Liver (tissue), 3 donors: ENCODE results near the gene SCN2A.

ENCODE experiments used
- CTCF ChIP-seq: fragments of 150-350 bp; IDR thresholded peaks from 2 replicates; pipeline ENCODE4 v1.5.1; 2017; ENCODE audit warnings: improper control_type of control experiment, low read depth, low read length; ENCODE audit not compliant: missing input control
- FOXA1 ChIP-seq: IDR thresholded peaks from 2 replicates; pipeline ENCODE4 v1.6.1; 2016; ENCODE audit warnings: antibody characterized with exemption
- HNF4A ChIP-seq, 2 donors: conservative IDR thresholded peaks; 2 replicates each; pipeline ENCODE4 v1.6.1; 2016; ENCODE audit warnings: antibody characterized with exemption in 2 of 2, mild to moderate bottlenecking in 2 of 2
- MAX ChIP-seq: IDR thresholded peaks from 2 replicates; pipeline ENCODE4 v1.6.1; 2016; ENCODE audit warnings: antibody characterized with exemption
- NR2F2 ChIP-seq: IDR thresholded peaks from 2 replicates; pipeline ENCODE4 v1.6.1; 2016; ENCODE audit warnings: antibody characterized with exemption
- RAD21 ChIP-seq, 2 donors: IDR thresholded peaks; 2 replicates each; pipeline ENCODE4 v1.6.1; 2016; ENCODE audit warnings: antibody characterized with exemption in 2 of 2, mild to moderate bottlenecking in 2 of 2
- REST ChIP-seq: IDR thresholded peaks from 2 replicates; pipeline ENCODE4 v1.6.1; 2016; ENCODE audit warnings: antibody characterized with exemption, mild to moderate bottlenecking
- RXRA ChIP-seq, 2 donors: IDR thresholded peaks; 2 replicates each; pipeline ENCODE4 v1.6.1; 2017 to 2018; ENCODE audit warnings: antibody characterized with exemption in 2 of 2, mild to moderate bottlenecking in 1 of 2
- SP1 ChIP-seq: IDR thresholded peaks from 2 replicates; pipeline ENCODE4 v1.6.1; 2018; ENCODE audit warnings: antibody characterized with exemption, mild to moderate bottlenecking
- TAF1 ChIP-seq: conservative IDR thresholded peaks from 2 replicates; pipeline ENCODE4 v1.6.1; 2016; ENCODE audit warnings: antibody characterized with exemption, mild to moderate bottlenecking
- YY1 ChIP-seq: IDR thresholded peaks from 2 replicates; pipeline ENCODE4 v1.6.1; 2016; ENCODE audit warnings: antibody characterized with exemption, mild to moderate bottlenecking
- TF ChIP-seq, protein P1 (sequence below): IDR thresholded peaks from 2 replicates; pipeline ENCODE4 v1.6.1; 2016; ENCODE audit warnings: antibody characterized with exemption
- donor health status: healthy.
- donor health status: healthy.

DNA sequence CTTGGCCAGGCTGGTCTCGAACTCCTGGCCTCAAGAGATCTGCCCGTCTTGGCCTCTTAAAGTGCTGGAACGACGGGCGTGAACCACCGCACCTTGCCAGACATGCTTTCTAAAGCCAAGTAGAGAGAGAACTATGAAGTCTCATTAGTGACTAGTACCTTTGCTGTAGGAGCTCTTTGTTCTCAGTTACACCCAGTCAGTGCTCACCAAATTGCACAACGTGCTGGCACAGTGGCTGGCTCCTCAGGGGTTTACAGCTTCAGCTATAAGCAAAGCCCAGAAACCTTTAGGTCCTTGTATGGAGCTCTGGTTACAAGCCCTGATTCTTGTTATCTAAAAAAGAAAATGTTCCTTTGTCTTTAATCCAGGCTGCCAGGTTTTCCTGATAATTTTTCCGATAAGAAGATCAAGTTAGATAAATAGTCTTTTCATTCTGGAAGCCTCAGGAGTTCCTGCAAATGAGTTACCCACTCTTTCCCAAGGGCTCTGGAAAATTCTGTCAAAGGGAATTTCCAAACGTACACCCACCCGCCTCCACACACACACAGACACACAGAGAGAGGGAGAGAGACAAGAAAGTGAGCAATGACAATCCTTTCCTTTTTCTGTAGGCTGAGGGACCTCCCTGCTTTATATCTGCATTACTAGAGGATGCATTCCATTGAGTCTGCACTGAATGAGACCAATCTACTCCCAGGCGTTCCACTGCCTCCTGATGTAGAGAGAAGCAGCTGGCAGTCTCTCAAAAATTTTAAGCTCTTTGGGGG, 130.1 kb downstream of the SCN2A start:
- TF ChIP-seq CTCF, result no peak
- no peak for TF ChIP-seq RAD21 (IDR thresholded peaks at IDR 0.05)
- TF ChIP-seq REST, result no peak
- TF ChIP-seq MAX, result no peak
- no peak for TF ChIP-seq TAF1
- TF ChIP-seq NR2F2, result no peak
- TF ChIP-seq, protein P1, sequence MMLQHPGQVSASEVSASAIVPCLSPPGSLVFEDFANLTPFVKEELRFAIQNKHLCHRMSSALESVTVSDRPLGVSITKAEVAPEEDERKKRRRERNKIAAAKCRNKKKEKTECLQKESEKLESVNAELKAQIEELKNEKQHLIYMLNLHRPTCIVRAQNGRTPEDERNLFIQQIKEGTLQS, result no peak
- no peak for TF ChIP-seq SP1
- no peak for TF ChIP-seq YY1
- TF ChIP-seq HNF4A (conservative IDR thresholded peaks at IDR 0.05), result no peak
- TF ChIP-seq FOXA1, result no peak
- no peak for TF ChIP-seq RXRA (IDR thresholded peaks at IDR 0.05)
